Ovary (tissue), 9 donors: ENCODE data around the gene SPECC1. TPM values are rescaled to one million over a fixed set of nuclear protein-coding genes. Genes with fewer than 3 reads are reported as not detected.

Source experiments
- DNase-seq, 5 donors: peaks; one replicate each; pipeline ENCODE4 v3.0.0-alpha.2; 2019 to 2020
- H3K27ac ChIP-seq, 2 donors: fragments of 200-600 bp; one replicate each; pipeline versions ENCODE4 v1.5.1 to v1.8.0; 2019 to 2022
- H3K27me3 ChIP-seq: fragments of 200-600 bp; one replicate; pipeline ENCODE4 v1.8.0; 2022
- H3K36me3 ChIP-seq: fragments of 200-600 bp; sonication (generic); one replicate; pipeline ENCODE4 v1.5.1; 2019
- H3K4me1 ChIP-seq: one replicate; pipeline ENCODE4 v1.8.1; 2013; ENCODE audit warnings: mild to moderate bottlenecking, moderate library complexity; ENCODE audit not compliant: insufficient read depth
- H3K4me3 ChIP-seq: fragments of 200-600 bp; sonication (generic); one replicate; pipeline ENCODE4 v1.5.1; 2017
- H3K9me3 ChIP-seq, 2 donors: fragments of 200-600 bp in 1 of 2; sonication (generic) in 1 of 2; one replicate each; pipeline versions ENCODE4 v1.5.1 to v1.8.1; 2013 to 2019; ENCODE audit warnings: mild to moderate bottlenecking in 1 of 2, moderate library complexity in 1 of 2
- EP300 ChIP-seq: sonication (generic); formaldehyde crosslinking; IDR thresholded peaks from one replicate; pipeline ENCODE4 v1.6.1; 2017; ENCODE audit warnings: antibody characterized with exemption
- POLR2A ChIP-seq: fragments of 450-650 bp; IDR thresholded peaks from one replicate; pipeline ENCODE4 v1.6.1; 2017; ENCODE audit warnings: antibody characterized with exemption, mild to moderate bottlenecking, moderate library complexity
- WGBS, 3 donors: extraction: QIAGEN DNeasy Blood & Tissue Kit in 1 of 3; methylation state at CpG; one replicate each; pipeline versions ENCODE4 v1.1.5 to v1.1.7; 2013 to 2017; 5-methylcytosine and 5-hydroxymethylcytosine counted together
- intact Hi-C, 4 donors: fragments of 100-400 bp; cut with DNase I; formaldehyde crosslinking; loops; one replicate each; pipeline versions ENCODE4 v1.11.0 to v1.15.1; 2022 to 2023
- polyA plus RNA-seq, 2 donors: library from polyadenylated mRNA; stranded (reverse); fragments of 200-250 nt in 1 of 2; fragments of 350-450 nt in 1 of 2; fragmentation: Illumina TruSeq in 1 of 2; extraction: RNeasy Lipid Tissue Mini Kit (QIAGEN cat#74804) in 1 of 2; gene quantifications; one replicate each; pipeline ENCODE4 v1.2.3, GENCODE V29; 2013 to 2014
- total RNA-seq, 7 donors: library from RNA; depleted of rRNA in 2 of 7; stranded (reverse); fragments of >200 nt in 2 of 7; fragmentation: NEBNext Ultra II Directional in 3 of 7; extraction: Animal tissue kit (Norgen Biotek cat#: 25700) in 3 of 7; gene quantifications; one replicate each; pipeline versions ENCODE4 v1.1.0 to v1.2.4, GENCODE V29; 2016 to 2023
- TF ChIP-seq, protein P1 (sequence below), 3 donors: fragments of 450-650 bp in 2 of 3; fragments of 200-600 bp in 1 of 3; IDR thresholded peaks; one replicate each; pipeline versions ENCODE4 v1.5.1 to v1.8.0; 2016 to 2022; ENCODE audit warnings: antibody characterized with exemption in 3 of 3, mild to moderate bottlenecking in 1 of 3
- donor health status: DM: no; HTN: no; CAD: no; lungs with moderate emphysema.
- donor health status: DM: no; HTN: no; CAD: no.
- donor health status: Bipolar disorder and iron deficiency.
- donor health status: DM: yes; HTN: yes; CAD: no.
- donor health status: DM: no; HTN: no; CAD: no.
- donor health status: DM: yes; HTN: yes; CAD: no.

Gene SPECC1
- total and polyA plus RNA-seq, 9 donors, result 34.7 to 86.5 (median 66.1) TPM

DNA sequence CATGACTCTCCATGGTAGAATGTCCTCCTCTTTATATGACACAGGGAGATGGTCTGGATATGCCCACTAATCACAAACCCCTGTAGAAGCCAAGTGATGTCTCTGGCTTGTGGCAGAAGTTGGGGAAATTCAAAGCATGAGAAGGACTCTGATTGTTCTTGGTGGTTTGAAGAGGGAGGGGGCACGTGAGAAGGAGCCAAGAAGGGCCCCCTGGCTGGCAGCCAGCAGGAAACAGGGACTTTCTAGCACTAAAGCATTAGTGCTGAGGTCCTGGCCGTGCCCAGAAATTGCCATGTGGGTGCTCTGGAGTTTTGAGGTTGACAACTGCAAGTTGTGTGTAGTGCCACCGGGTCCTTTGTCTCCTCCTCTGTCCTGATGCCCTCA lies 258.3 kb downstream of the SPECC1 start:
- TF ChIP-seq EP300 (no peak), POLR2A (no peak)
- TF ChIP-seq, protein P1, sequence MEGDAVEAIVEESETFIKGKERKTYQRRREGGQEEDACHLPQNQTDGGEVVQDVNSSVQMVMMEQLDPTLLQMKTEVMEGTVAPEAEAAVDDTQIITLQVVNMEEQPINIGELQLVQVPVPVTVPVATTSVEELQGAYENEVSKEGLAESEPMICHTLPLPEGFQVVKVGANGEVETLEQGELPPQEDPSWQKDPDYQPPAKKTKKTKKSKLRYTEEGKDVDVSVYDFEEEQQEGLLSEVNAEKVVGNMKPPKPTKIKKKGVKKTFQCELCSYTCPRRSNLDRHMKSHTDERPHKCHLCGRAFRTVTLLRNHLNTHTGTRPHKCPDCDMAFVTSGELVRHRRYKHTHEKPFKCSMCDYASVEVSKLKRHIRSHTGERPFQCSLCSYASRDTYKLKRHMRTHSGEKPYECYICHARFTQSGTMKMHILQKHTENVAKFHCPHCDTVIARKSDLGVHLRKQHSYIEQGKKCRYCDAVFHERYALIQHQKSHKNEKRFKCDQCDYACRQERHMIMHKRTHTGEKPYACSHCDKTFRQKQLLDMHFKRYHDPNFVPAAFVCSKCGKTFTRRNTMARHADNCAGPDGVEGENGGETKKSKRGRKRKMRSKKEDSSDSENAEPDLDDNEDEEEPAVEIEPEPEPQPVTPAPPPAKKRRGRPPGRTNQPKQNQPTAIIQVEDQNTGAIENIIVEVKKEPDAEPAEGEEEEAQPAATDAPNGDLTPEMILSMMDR (IDR thresholded peaks at IDR 0.05), result no peak
- peak in 3 of 5 donors; percentile 15 to 53 (median 17) for DNase-seq
- H3K27me3 ChIP-seq, result no peaks in the 10 kb centered on the region
- H3K4me1 ChIP-seq, result peaks cover 16% of the 10 kb centered on the region
- no peaks in the 10 kb centered on the region for H3K36me3 ChIP-seq
- intact Hi-C loops, result no loop called here
- no peak overlapping the region for H3K4me3 ChIP-seq
- H3K27ac ChIP-seq, result peak overlapping the region in 1 of 2 donors; percentile 14
- WGBS, 3 donors, result 49 to 59% (median 57%) methylated on average over 3 of the region's 3 CpGs
- no peaks in the 10 kb centered on the region for H3K9me3 ChIP-seq

- Histone ChIP-seq H3K27me3 (no peaks in the 10 kb centered on the region), H3K4me3 (no peak overlapping the region), H3K36me3 (no peaks in the 10 kb centered on the region), H3K27ac (no peak overlapping the region), H3K9me3 (no peaks in the 10 kb centered on the region), H3K4me1 (peaks cover 16% of the 10 kb centered on the region)
- WGBS, 3 donors, result 89 to 98% (median 97%) methylated on average over 3 of the region's 3 CpGs
- intact Hi-C loops, result no loop called here
- no peak for TF ChIP-seq EP300
- TF ChIP-seq, protein P1 (IDR thresholded peaks at IDR 0.05), result no peak
- TF ChIP-seq POLR2A, result no peak
- DNase-seq, result no peak
These were observed 261.2 kb downstream of the SPECC1 start for GRCh38 chr17:20270369-20270768.

GRCh38 chr17:20271011-20271610 lies 262.0 kb downstream of the SPECC1 start:
- TF ChIP-seq POLR2A (no peak), EP300 (no peak)
- TF ChIP-seq, protein P1 (IDR thresholded peaks at IDR 0.05), result no peak
- H3K4me1 ChIP-seq, result peaks cover 16% of the 10 kb centered on the region
- intact Hi-C loops, result no loop called here
- 81 to 83% (median 82%) methylated on average over 5 of the region's 5 CpGs for WGBS, 3 donors
- no peak for DNase-seq
- no peak overlapping the region for H3K27ac ChIP-seq
- no peaks in the 10 kb centered on the region for H3K9me3 ChIP-seq
- no peak overlapping the region for H3K4me3 ChIP-seq
- H3K27me3 ChIP-seq, result no peaks in the 10 kb centered on the region
- no peaks in the 10 kb centered on the region for H3K36me3 ChIP-seq

GRCh38 chr17:20273741-20274500 lies 264.8 kb downstream of the SPECC1 start:
- no peaks in the 10 kb centered on the region for H3K9me3 ChIP-seq
- peaks cover 11% of the 10 kb centered on the region for H3K4me1 ChIP-seq
- no peak overlapping the region for H3K4me3 ChIP-seq
- no peak overlapping the region for H3K27ac ChIP-seq
- no peak for TF ChIP-seq POLR2A
- no peak for TF ChIP-seq EP300
- TF ChIP-seq, protein P1 (IDR thresholded peaks at IDR 0.05), result no peak
- no peaks in the 10 kb centered on the region for H3K36me3 ChIP-seq
- intact Hi-C loops, result no loop called here
- no peaks in the 10 kb centered on the region for H3K27me3 ChIP-seq
- 55 to 71% (median 71%) methylated on average over 8 of the region's 8 CpGs for whole genome bisulfite sequencing, 3 donors
- DNase-seq, result no peak
